GM20000 (cell line): Measurements from ENCODE around the gene SLAMF7.

Experiments used
- DNase-seq: peaks from one replicate; pipeline ENCODE4 v3.0.0; 2012; ENCODE audit warnings: low spot score
- TF ChIP-seq, protein P1 (sequence below): IDR thresholded peaks from 2 replicates; pipeline ENCODE4 v1.5.1; 2012; ENCODE audit warnings: mild to moderate bottlenecking, control low read depth; ENCODE audit errors: extremely low read depth, missing control alignments

SLAMF7 gene

DNA sequence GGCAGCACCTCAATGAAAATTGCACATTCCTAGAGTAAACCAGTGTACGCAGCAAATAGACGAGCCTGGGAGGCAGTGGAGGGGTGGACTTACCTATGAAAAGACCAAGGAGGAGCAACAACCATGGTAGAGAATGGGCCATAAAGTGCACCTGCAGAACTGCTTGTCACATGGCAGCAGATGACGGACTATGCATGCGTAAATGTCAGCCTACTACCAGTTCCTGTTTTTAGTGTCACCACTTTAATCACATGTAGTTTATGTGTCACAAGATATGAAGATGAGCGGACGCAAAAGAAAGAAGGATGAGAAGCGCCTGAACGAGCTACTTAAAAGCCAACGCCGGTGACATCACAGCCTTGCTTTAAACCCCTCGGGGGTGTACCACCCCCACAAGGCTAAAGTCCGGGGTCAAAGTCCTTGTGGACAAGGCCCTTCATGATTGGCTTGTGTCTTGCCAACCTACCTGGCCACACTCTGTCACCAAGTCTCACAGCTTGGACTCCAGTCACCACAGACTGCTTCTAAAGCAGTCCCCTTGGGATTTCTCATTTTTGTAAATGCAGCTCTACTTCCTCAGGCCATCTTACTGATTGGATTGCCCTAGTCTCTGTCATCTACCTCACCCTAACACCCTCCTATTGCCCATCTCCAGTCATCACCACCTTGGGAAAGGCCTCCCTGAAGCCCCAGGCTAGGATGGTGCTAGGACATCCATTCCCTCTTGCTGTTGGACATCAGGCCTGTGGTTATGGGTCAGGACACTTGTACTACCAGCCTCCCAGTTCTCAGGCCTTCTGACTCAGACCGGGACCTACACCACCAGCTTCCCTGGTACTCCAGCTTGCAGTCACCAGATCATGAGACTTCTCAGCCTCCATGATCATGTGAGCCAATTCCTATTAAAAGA is 50.9 kb downstream of the SLAMF7 start:
- TF ChIP-seq, protein P1, sequence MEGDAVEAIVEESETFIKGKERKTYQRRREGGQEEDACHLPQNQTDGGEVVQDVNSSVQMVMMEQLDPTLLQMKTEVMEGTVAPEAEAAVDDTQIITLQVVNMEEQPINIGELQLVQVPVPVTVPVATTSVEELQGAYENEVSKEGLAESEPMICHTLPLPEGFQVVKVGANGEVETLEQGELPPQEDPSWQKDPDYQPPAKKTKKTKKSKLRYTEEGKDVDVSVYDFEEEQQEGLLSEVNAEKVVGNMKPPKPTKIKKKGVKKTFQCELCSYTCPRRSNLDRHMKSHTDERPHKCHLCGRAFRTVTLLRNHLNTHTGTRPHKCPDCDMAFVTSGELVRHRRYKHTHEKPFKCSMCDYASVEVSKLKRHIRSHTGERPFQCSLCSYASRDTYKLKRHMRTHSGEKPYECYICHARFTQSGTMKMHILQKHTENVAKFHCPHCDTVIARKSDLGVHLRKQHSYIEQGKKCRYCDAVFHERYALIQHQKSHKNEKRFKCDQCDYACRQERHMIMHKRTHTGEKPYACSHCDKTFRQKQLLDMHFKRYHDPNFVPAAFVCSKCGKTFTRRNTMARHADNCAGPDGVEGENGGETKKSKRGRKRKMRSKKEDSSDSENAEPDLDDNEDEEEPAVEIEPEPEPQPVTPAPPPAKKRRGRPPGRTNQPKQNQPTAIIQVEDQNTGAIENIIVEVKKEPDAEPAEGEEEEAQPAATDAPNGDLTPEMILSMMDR, result no peak
- DNase-seq, result peak; percentile 67

GRCh38 chr1:160794376-160794775 is 55.3 kb downstream of the SLAMF7 start:
- TF ChIP-seq, protein P1, result no peak
- DNase-seq, result no peak

DNA sequence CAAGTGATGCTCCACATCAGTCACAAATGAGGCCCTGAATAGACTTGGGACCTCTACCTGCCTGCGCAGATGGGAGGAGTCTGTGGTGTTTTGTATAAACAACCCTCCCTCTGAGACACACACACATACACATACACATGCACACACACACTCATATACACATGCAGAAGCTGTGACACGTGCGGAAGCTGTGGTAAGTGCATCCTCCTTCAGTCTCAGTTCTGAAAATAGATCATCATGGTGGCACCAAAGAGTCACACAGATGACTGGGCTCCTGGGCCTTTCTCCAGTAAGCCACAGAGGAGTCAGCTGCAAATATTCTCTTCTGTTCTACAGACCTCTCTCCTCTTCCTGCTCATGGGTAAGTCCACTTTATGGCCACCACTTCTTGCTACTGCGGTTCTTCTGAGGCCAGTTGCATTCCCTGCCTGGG is 56.9 kb downstream of the SLAMF7 start, which contains the start of gene LY9:
LY9 (plus strand) TSS at position 224 of the 433 bp plus-strand sequence; CDS start at position 238, 14 bp downstream.
- TF ChIP-seq, protein P1, result no peak
- DNase-seq, result peak; percentile 83

GRCh38 chr1:160797271-160797709 is 58.2 kb downstream of the SLAMF7 start:
- peak; percentile 45 for DNase-seq
- TF ChIP-seq, protein P1, result no peak

- TF ChIP-seq, protein P1, result no peak
- no peak for DNase-seq
These were observed 58.8 kb downstream of the SLAMF7 start for GRCh38 chr1:160797861-160798273.

DNA sequence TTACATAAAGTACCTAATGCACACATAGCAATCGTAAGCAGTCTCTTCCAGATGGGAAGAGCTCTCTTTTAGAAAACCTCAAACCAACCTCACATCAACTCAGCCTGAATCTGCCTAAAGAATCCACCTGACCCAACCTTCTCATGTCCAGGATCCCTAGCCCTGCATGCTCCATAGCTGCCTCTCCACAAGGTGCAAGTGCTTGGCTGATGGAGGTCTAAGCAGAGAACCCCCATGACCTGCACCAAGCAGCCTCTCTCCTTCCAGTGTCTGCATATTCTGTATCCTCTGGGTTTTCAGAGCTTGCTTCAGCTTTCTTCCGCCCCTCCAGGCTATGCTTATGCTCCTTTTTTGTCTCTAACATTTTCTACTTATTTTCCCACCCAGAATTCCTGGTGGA is 59.4 kb downstream of the SLAMF7 start:
- TF ChIP-seq, protein P1, result no peak
- DNase-seq, result no peak

DNA sequence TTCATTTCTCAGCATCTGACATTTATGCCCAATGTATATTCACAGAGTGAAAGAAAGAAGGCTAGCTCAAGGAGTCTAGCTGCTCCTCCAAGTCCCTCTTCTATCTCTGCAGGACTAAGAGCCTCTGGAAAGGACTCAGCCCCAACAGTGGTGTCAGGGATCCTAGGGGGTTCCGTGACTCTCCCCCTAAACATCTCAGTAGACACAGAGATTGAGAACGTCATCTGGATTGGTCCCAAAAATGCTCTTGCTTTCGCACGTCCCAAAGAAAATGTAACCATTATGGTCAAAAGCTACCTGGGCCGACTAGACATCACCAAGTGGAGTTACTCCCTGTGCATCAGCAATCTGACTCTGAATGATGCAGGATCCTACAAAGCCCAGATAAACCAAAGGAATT is 60.6 kb downstream of the SLAMF7 start:
- DNase-seq, result no peak
- TF ChIP-seq, protein P1, result no peak
